GM21717 (cell line): ENCODE data around the gene MSX2.

Source experiments
- ATAC-seq: cut with Tn5 transposase; IDR thresholded peaks from one replicate; pipeline ENCODE4 v1.9.1; 2021; ENCODE audit warnings: mild to moderate bottlenecking, moderate library complexity; ENCODE audit not compliant: unreplicated experiment

MSX2 gene

DNA sequence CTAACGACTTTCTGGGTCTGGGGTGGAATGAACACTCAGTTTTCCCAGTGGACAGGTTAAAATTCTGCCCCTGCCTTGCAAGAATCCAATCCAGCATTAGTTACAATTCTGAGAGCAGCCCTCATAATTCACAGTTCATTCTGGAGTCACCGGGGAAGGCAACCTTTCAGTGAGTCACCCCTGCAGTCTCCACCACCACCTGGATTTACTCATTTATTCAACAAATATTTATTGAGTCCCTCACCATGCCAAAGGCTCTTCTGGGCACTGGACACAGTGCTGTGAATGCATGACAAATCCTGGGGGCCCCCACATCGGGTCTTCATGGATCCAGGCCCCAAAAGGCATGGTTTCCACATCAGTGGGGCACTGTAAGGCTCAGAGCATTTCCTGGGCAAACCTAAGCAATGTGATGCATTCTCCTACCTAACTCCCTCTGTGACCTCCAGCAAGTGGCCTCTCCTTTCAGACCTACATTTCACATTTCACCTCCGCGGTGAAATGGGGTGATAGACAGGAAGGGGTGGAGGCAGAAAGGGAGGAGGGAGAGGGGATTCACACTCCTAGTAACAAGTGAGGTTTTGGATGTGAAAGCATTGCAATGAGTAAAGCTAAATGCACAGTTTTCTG lies 6.4 kb upstream of the MSX2 start:
- ATAC-seq = no peak

DNA sequence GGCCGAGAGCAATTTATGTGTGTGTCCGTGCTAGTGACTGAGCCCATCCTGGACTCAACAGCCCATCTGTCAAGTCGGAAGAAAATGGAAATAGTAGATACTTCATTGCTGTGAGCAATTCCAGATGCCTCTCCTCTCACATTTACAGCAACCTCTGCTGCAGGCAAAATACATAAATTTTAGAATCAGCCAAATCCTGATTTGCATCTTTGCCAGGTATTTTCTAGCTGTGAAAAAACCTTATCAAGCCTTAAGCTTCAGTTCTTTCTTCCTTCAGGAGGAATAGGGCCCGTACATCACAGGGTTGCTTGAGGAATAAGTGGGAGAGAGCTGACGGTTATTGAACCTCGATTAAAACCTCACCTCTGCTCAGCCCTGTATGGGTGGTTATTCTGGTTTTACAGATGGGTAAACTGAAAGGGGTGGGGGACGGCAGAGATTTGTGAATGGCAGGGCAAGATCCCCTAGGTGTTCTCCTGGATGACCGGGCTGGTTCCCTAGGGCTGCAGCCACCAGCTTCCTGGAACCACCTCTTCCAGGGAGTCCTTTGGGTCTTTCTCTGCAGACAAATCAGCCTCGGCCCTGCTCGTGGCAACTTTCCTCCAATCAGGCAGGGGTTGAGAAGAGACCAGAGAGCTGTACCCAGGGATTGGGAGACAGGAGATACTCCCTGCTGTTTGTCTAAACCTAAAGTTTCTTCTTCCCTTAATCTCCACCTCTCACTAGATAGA lies 5.3 kb upstream of the MSX2 start:
- no peak for ATAC-seq

DNA sequence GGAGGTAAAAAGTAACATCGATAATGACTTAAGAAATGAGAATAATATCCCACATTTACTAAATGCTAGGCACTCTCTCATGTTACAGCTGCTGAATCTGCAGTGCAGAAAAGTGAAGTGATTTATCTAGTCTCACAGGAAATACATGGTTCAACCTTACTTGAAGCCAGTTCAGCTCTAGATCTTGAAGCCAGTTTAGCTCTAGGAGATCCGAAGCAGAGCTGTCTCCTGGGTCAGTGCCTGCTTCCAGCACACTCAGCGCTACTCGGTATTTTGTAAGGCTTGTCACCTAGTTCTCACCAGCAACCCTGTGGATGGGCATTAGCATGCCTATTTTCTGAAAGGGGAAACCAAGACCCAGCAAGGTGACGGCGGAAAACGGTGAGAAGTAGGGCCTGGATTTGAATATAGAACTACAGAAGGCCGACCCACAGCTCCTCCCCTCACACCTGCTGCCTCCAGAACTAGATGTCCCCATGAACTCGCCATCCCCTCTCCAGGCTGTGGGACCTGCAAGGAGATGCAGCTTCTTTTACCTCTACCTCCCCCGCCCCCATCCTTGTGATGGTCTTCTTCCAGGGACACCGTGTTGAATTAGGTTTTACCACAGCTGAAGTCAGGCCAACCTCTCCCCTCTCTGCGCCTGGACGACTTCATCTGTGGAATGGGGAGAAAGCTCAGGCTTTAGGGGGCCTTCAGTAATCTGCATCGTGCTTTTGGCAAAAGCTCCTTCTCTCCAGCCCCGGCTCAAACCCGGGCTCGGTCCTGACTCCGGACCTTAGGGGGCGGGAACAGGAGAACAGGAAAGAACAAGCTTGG lies 4.4 kb upstream of the MSX2 start:
- ATAC-seq = no peak

DNA sequence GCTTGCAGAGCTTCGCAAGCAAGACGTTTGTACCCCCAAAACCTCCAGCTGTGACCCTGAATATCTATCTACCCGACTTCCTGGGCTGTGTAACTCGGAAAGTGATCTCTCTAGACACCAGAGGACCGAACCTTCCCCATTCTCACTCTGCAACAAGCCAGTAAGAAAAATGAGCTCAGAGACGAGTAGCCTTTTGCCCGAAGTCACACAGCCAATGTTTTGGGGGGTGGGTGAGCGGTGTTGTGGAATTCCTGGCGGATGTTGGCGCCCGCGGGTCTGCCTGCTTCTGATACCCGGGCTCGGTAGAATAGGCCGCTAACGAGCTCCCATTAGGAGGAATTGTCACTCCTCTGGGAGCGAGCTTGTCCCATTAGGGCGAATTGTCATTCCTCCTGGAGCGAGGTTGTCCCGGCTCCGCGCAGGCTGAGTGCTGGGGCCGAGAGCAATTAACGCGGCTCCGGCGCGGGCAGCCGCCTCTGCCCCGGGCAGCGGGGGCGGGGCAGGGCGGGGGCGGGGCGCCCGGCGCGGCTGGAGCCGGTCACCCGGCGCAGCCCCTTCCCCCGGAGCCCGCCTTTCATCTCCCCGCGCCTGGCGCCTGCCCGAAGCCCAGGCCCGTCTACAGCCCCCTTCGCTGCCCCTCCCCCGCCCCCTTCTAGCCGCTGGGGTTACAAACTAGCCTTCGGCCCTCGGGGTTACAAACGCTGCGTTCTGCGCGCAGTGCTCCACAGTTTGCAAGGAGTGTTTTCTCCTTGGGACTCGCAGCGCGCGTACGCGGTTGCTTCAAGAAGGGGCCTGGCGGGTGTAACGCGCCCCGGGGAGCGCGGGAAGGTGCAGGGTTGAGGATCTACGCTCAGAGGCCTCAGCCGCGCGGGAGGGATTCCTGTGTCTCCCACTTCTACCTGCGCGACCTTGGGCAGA lies 3.5 kb upstream of the MSX2 start:
- no peak for ATAC-seq

DNA sequence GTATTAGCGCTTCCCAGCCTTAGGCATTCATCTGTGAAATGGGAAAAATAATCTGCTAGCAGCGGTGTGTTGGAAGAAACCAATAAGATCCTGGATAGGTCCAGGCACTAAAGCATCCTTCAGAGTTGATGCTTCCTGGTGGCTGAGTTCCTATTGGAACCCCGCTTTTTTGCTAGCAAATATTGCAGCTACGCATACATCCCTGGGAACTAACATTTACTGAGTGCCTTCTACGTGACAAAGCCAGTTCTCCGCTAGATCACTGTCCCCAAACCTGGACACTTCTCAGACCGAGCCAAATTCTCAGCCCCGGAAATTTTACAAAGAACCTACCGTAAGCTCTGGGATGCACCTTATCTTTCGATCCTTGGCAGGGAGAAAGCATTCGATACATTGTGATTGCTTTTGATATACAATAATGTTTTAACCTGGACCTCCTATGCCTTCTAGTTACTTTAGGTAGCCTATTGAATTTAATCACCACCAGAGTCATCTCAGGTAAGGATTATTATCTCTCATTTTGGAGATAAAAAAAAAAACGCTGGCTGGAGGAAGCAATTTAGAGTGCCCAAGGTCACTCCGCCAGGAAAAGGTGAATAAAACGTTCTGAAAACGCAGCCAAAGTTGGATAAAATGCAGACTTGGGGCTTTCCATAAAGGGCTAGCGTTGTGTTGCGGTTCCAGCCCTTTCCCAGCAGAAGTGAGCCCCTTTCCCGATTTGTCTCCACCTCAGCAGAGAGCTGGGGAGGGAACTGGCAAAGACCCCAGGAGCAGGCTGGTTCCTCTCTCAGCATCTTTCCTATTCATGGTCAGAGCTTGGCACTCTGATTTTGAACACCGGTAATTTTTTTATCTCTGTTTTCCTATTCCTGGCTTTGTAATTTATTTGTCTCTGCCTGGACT lies 2.6 kb upstream of the MSX2 start:
- no peak for ATAC-seq

DNA sequence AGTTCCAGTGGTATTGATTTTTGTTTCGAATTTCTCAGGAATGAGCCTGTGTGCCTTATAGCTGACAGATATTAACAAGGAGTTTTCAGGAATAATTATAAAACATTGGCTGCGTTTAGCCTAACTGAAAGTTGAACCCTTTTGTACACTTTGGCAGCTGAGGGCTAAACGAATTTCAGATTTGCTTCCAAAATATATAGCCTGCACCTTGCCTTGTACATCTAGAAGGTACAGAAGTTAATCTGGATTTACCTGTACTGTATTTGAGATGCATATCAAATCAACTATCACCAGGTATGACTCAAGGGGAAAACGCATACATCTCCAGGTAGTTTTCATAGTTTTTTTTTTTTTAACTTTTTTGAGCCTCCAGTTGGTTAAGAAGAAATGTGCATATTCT lies 1.9 kb upstream of the MSX2 start:
- no peak for ATAC-seq

DNA sequence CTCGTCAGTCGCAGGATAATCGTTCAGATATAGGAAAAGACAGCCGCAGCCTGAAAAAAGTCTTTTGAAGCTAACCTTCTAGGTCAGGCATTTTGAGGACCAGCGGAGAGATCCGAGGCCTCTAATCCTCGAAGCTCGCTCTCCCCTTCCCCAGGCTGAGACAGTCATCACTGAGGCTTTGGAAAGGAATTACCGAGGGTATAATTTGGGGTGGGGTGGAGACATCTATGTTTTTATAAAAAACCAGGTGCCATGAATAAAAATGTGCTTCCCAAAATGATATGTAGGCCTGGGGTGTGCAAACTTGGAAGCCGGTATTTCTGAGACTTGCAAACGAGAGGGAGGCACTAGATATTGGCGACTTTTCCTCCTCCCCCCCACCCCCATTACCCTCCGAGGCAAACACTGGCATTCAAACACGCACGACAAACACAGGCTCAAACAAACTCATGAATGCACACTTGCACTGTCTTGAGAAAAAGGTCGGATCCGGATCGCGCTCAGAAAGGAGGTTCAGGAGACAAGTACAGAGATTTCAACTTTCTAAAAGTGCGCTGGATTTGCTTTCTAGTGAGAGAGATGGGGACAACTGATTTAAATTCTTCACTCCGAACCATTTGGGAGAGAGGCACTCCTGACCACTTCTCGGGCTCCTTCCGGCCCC lies 935 bp upstream of the MSX2 start:
- ATAC-seq = no peak

DNA sequence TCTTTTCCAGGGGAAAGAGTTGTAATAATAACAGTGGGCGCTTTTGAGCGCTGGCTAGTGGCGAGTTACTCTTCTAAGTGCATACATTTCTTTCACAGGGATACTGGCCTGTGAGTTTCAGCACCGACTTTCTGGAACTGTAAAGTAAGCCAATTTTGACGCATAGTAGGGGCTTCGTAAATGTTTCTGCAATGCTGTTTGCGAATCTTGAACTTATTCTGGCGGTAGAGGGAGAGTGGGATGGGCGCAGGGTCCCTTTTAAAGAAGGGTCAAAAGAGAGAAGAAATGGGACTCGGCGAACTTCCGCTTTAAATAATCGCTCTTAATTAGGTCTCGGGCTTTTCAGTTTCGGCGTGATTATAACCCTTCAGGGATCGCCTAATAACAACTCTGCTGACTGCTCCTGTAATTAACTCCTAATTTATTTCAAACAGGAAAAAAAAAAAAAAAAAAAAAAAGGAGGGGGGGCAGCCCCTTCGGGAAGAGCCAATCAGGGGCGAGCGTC lies 351 bp upstream of the MSX2 start:
- ATAC-seq = no peak

DNA sequence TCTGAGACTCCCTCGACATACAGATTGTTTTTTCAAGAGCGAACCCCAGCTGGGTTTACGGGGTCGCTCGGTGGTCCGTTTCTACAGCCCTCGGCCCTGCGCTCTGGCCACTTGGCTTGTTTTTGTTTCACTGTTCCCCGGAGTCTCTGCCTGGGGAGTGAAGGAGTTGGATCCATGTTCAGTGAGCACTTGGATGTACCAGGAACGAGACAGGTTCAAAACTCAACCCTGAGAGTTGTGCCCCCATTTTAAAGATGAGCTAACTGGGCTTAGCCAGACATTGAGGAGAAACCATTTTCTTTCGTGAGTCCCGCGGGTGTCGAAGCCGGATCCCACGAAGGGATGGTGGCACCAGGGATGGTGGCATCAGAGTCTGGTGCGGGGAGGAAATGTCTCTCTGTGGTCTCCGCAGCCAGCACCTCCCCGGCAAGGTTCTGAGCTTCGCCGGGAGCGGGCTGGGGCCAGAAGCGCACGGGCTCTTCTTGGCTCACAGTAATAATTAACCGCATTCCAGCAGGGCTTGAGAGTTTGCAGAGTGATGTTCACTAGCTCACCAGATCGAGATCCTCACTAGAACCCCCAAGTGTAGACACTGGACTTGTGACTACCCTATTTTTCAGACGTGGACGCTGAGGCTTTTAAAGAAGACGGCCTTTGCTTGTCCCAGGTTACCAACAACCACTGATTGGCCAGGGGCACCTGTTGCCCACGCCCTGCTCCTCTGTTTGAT lies 1.0 kb downstream of the MSX2 start:
- no peak for ATAC-seq

DNA sequence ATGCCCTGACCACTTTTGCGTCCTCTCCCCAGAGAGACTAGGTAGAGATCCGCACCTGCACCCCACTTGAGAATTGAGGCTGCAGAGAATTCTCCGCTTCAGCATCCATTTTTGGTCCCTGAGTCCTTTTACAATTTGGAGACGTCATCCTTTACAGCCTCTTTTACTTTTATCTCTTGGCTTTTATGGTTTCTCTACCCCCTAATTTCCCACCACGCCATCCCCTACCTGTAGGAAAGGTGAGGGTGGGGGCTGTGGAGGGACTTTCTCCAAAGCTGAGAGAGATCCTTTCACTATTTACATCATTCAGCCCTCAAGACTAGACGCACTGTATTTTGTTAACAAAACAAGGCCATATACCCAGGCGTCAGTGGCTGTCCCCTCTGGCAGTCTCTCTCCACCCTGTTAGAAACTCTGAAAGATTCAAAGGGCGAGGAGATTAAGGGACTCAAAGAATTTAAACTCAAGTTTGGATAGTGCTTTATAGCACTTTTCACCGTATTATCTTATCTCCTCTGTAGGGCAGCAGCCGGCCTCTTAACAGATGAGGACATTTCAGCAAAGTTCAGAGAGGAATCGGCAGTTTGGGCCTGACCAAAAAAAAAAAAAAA lies 1.7 kb downstream of the MSX2 start:
- no peak for ATAC-seq

DNA sequence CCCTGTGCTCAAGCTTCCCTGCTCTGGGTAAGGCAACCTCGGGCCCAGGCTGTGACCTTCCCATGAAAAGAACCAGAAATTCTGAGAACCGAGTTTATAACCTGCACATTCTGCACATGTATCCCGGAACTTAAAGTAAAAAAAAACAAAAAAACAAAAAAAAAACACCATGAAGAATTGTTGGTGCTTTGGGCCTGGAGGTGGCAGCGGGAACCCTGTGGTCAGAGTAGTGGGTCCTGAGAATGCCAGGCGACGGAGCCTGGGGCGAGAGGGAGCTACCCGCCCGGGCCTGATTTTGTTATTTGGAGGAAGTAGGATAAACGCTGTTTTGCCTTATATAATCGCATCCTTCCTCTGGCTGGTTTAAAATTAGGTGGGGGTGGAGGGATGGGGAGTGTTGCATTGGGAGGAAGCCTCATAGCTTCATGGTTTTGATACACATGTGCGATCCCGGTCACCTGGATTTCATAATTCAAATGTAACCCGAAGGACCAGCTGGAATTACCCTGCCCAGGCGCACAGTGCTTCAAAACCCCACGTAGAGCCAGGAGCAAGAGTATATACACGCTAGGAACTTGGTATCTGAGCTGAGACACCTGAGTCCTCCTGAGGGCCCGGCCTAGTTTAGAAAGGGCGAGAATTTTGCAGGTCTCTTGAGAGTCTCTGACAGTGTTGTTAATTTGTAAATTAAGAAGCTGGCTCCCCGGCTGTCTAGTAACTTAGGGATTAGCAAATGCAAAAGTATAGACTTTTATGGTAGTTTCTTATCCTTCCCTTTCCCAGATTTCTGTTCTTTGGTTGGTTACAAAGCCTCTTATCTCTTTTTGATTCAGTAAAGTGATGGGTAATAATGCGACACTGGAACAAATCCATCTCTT lies 2.8 kb downstream of the MSX2 start:
- no peak for ATAC-seq

DNA sequence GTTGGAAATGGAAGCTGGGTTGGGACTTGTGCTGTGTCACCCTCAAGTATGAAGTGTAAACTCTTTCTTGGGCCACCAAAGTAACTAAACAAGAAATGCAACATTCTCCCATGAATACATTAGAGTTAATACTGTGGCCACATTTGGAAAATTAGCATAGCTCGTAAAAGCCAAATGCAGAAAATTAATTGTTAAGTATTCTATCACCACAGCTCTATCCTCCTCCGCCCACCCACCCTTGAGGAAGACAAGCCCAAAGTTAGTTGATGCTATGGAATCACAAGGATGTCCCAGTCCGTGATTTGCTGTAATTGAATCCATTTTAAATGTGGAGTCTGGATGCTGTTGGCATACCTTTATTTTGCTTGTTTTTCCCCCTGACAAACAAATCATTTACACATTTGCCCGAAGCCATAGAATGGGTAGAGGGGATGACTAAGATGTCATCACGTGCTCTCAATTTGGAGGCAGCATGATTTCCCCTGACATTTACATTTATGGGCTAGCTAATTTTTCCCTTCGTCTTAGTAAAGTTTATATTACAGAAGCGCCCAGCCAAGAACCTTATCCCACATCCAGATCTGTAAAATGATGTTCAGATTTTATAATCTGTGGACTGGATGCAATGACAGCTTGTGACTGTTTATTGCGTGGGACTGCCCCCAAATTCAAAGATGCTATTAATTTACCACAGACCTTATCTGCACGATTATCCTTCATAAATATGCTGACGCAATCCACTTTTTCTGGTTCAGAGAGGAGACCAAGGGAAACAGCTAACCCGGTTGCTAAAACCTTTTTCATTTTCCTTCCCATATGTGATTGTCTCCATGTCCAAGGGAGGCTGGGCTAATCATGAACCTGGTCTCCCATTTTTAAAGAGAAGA lies 3.7 kb downstream of the MSX2 start:
- no peak for ATAC-seq

DNA sequence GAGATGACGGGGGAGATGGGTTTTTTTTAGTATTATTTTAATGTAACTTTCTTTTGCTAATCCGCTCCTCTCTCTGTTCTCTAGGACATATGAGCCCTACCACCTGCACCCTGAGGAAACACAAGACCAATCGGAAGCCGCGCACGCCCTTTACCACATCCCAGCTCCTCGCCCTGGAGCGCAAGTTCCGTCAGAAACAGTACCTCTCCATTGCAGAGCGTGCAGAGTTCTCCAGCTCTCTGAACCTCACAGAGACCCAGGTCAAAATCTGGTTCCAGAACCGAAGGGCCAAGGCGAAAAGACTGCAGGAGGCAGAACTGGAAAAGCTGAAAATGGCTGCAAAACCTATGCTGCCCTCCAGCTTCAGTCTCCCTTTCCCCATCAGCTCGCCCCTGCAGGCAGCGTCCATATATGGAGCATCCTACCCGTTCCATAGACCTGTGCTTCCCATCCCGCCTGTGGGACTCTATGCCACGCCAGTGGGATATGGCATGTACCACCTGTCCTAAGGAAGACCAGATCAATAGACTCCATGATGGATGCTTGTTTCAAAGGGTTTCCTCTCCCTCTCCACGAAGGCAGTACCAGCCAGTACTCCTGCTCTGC lies 4.8 kb downstream of the MSX2 start:
- ATAC-seq = no peak

DNA sequence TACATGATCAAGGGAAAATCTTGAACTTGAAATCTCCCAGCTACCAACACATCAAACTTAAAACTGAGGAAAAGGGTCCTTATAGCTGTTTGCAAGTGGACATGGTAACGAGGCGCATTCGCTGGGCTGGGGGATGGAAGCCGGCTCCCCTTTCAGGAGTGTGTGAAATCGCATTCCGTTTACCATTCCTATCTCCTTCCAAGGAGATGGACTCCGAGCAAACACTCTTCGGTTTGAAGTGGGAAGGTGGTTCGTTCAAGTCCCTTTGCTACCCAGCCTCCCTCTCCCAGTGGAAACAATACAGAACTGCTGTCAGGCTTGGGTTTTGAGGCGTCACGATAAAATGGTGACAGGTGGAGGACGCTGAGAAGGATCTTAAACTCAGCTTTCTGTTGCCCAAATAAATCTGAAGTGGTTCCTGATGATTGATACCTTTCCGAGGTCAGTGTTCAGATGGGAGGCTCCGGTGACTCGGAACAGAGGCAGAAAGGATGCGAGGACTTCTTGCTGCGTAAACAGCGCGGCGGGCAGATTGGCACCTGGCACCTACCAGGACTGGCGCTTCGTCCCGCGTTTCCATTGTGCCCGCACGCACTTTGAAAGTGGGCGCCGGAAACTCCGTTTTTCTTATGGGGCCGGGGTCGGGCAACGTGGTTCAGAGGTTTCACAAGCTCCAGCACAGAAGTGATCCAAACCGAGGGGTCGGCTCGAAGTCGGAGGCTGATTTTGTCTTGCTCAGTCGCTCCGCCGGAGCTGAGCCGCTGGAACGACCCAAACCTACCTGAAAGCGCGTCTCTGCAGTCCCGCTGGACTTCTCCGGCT lies 7.0 kb downstream of the MSX2 start:
- ATAC-seq = no peak
